Astrocyte (in vitro differentiated cells and primary cell): ENCODE measurements around the gene ACADSB. TPM values are rescaled to one million over a fixed set of nuclear protein-coding genes. Genes with fewer than 3 reads are reported as not detected.
A peak's percentile ranks its signal among the peaks of the same experiment; 100 is the strongest.

Experiments used
- DNase-seq: peaks from one replicate; pipeline ENCODE4 v3.0.0-alpha.2; 2010; ENCODE audit warnings: low read depth
- FAIRE-seq: peaks from 2 replicates; lab custom pipeline; 2011; peaks lifted over from hg19 to GRCh38; lab: Jason Lieb, UNC
- H2AFZ ChIP-seq: 2 replicates; pipeline ENCODE4 v1.6.0; 2012; ENCODE audit warnings: low read depth, low read length, inconsistent platforms
- H3K27ac ChIP-seq: 2 replicates; pipeline ENCODE4 v1.5.1; 2011; ENCODE audit warnings: low read depth, low read length, inconsistent platforms
- H3K27me3 ChIP-seq: 2 replicates; pipeline ENCODE4 v1.6.0; 2011; ENCODE audit warnings: low read length, inconsistent platforms; ENCODE audit not compliant: insufficient read depth
- H3K36me3 ChIP-seq: 2 replicates; pipeline ENCODE4 v1.5.1; 2011; ENCODE audit warnings: low read length, inconsistent platforms; ENCODE audit not compliant: insufficient read depth
- H3K4me1 ChIP-seq: 2 replicates; pipeline ENCODE4 v1.5.1; 2011; ENCODE audit warnings: low read length, inconsistent platforms; ENCODE audit not compliant: insufficient read depth
- H3K4me2 ChIP-seq: 2 replicates; pipeline ENCODE4 v1.6.0; 2012; ENCODE audit warnings: low read length, inconsistent platforms
- H3K4me3 ChIP-seq: 2 replicates; pipeline ENCODE4 v1.5.1; 2011; ENCODE audit warnings: low read depth, mild to moderate bottlenecking, low read length, inconsistent platforms; ENCODE audit not compliant: insufficient read depth
- H3K79me2 ChIP-seq: 2 replicates; pipeline ENCODE4 v1.6.0; 2012; ENCODE audit warnings: mild to moderate bottlenecking, low read length, inconsistent platforms; ENCODE audit not compliant: insufficient read depth
- H3K9ac ChIP-seq: 2 replicates; pipeline ENCODE4 v1.6.0; 2012; ENCODE audit warnings: mild to moderate bottlenecking, low read length, inconsistent platforms
- H3K9me3 ChIP-seq: 2 replicates; pipeline ENCODE4 v1.5.1; 2012; ENCODE audit warnings: low read depth, mild to moderate bottlenecking, low read length, inconsistent platforms; ENCODE audit not compliant: insufficient read depth
- H4K20me1 ChIP-seq: 2 replicates; pipeline ENCODE4 v1.6.0; 2012; ENCODE audit warnings: low read length, inconsistent platforms; ENCODE audit not compliant: insufficient read depth
- H3K27ac Mint-ChIP-seq: one replicate; pipeline ENCODE4 v1.8.0; 2021; ENCODE audit warnings: mild to moderate bottlenecking, mixed read lengths; ENCODE audit not compliant: unreplicated experiment
- H3K27me3 Mint-ChIP-seq: one replicate; pipeline ENCODE4 v1.8.0; 2021; ENCODE audit warnings: low read depth, mixed read lengths; ENCODE audit not compliant: unreplicated experiment
- H3K36me3 Mint-ChIP-seq: one replicate; pipeline ENCODE4 v1.8.0; 2021; ENCODE audit warnings: low read depth, mixed read lengths; ENCODE audit not compliant: unreplicated experiment
- H3K4me1 Mint-ChIP-seq: one replicate; pipeline ENCODE4 v1.8.0; 2021; ENCODE audit warnings: low read depth, mixed read lengths; ENCODE audit not compliant: unreplicated experiment
- H3K4me3 Mint-ChIP-seq: one replicate; pipeline ENCODE4 v1.8.0; 2021; ENCODE audit warnings: mild to moderate bottlenecking, moderate library complexity, mixed read lengths; ENCODE audit not compliant: unreplicated experiment
- H3K9me3 Mint-ChIP-seq: one replicate; pipeline ENCODE4 v1.8.0; 2021; ENCODE audit warnings: mild to moderate bottlenecking, mixed read lengths; ENCODE audit not compliant: unreplicated experiment
- CTCF ChIP-seq: IDR thresholded peaks from 2 replicates; pipeline ENCODE4 v1.5.1; 2011; ENCODE audit warnings: low read depth, mild to moderate bottlenecking, inconsistent platforms, low read length, moderate library complexity; ENCODE audit not compliant: insufficient read depth
- EZH2 ChIP-seq: IDR thresholded peaks from 2 replicates; pipeline ENCODE4 v1.6.1; 2012; ENCODE audit warnings: mild to moderate bottlenecking, low read length, inconsistent platforms; ENCODE audit not compliant: insufficient read depth
- total RNA-seq: library from RNA; stranded (reverse); gene quantifications from 2 replicates; pipeline ENCODE4 v1.2.1, GENCODE V29; 2021

Gene ACADSB
- total RNA-seq, 1 donor from 2014 or later: 10.0 TPM

- DNase-seq (no peak), FAIRE-seq (no peak)
- Histone ChIP-seq H4K20me1 (peaks cover 58% of the 10 kb centered on the region), H3K27ac (no peak overlapping the region), H3K36me3 (no peaks in the 10 kb centered on the region), H3K79me2 (peaks cover 80% of the 10 kb centered on the region), H3K4me1 (peaks cover 11% of the 10 kb centered on the region), H3K9ac (no peak overlapping the region), H3K27me3 (no peaks in the 10 kb centered on the region), H3K4me3 (no peak overlapping the region), H3K9me3 (no peaks in the 10 kb centered on the region), H2AFZ (no peak overlapping the region), H3K4me2 (no peak overlapping the region)
- peaks cover 7% of the 10 kb centered on the region for H3K4me1 Mint-ChIP-seq
- TF ChIP-seq CTCF (no peak), EZH2 (no peak)
- H3K27me3 Mint-ChIP-seq: no peaks in the 10 kb centered on the region
- H3K4me3 Mint-ChIP-seq: no peak overlapping the region
- no peak overlapping the region for H3K27ac Mint-ChIP-seq
- H3K9me3 Mint-ChIP-seq: no peaks in the 10 kb centered on the region
- H3K36me3 Mint-ChIP-seq: no peaks in the 10 kb centered on the region
These were observed 4.5 kb upstream of the ACADSB start for GRCh38 chr10:123004298-123004697.

GRCh38 chr10:123007558-123008354 is 1.1 kb upstream of the ACADSB start:
- Histone ChIP-seq H2AFZ (peak overlapping the region; percentile 99), H3K27ac (peak overlapping the region; percentile 94), H3K9ac (peak overlapping the region; percentile 98), H3K79me2 (peaks cover 56% of the 10 kb centered on the region), H3K4me2 (peak overlapping the region; percentile 88), H4K20me1 (peaks cover 45% of the 10 kb centered on the region), H3K4me3 (peak overlapping the region; percentile 94), H3K36me3 (no peaks in the 10 kb centered on the region), H3K27me3 (no peaks in the 10 kb centered on the region), H3K4me1 (peaks cover 15% of the 10 kb centered on the region), H3K9me3 (no peaks in the 10 kb centered on the region)
- H3K9me3 Mint-ChIP-seq: no peaks in the 10 kb centered on the region
- DNase-seq: peak; percentile 45
- peak overlapping the region; percentile 98 for H3K4me3 Mint-ChIP-seq
- no peak for FAIRE-seq
- no peak for TF ChIP-seq CTCF
- TF ChIP-seq EZH2: no peak
- H3K36me3 Mint-ChIP-seq: peaks cover 7% of the 10 kb centered on the region
- peak overlapping the region; percentile 99 for H3K27ac Mint-ChIP-seq
- H3K4me1 Mint-ChIP-seq: peaks cover 7% of the 10 kb centered on the region
- no peaks in the 10 kb centered on the region for H3K27me3 Mint-ChIP-seq
